HG02973 (cell line): ENCODE results near the gene LRGUK.
"Not testable (repeated sequence)": the region's sequence is repeated elsewhere in the genome, so short reads cannot be mapped to it uniquely, and the experiment has no call there.

ENCODE experiments used
- ATAC-seq: cut with Tn5 transposase; IDR thresholded peaks from one replicate; pipeline ENCODE4 v1.9.1; 2021; ENCODE audit warnings: moderate library complexity; ENCODE audit not compliant: unreplicated experiment

LRGUK gene

GRCh38 chr7:134234216-134234615, 107.1 kb downstream of the LRGUK start:
- ATAC-seq, result no peak

GRCh38 chr7:134245253-134245652, 118.1 kb downstream of the LRGUK start:
- ATAC-seq, result no peak

GRCh38 chr7:134246347-134246746, 119.2 kb downstream of the LRGUK start:
- no peak for ATAC-seq

GRCh38 chr7:134246761-134247160, 119.6 kb downstream of the LRGUK start:
- no peak for ATAC-seq

- no peak for ATAC-seq
These were observed 121.1 kb downstream of the LRGUK start for GRCh38 chr7:134248196-134248595.

- no peak for ATAC-seq
These were observed 127.2 kb downstream of the LRGUK start for GRCh38 chr7:134254311-134254710.

- ATAC-seq, result no peak
These were observed 128.7 kb downstream of the LRGUK start for GRCh38 chr7:134255814-134256213.

GRCh38 chr7:134262322-134262721, 135.2 kb downstream of the LRGUK start:
- no peak for ATAC-seq

- ATAC-seq, result no peak
These were observed 149.8 kb downstream of the LRGUK start for GRCh38 chr7:134276951-134277350.

- ATAC-seq, result no peak
These were observed 151.5 kb downstream of the LRGUK start for GRCh38 chr7:134278502-134279153.

GRCh38 chr7:134279336-134279735, 152.2 kb downstream of the LRGUK start:
- no peak for ATAC-seq

- ATAC-seq, result no peak
These were observed 152.8 kb downstream of the LRGUK start for GRCh38 chr7:134279898-134280297.

- no peak for ATAC-seq
These were observed 153.4 kb downstream of the LRGUK start for GRCh38 chr7:134280508-134280907.

- ATAC-seq, result no peak
These were observed 156.9 kb downstream of the LRGUK start for GRCh38 chr7:134284011-134284410.

GRCh38 chr7:134284952-134285351, 157.8 kb downstream of the LRGUK start:
- ATAC-seq, result no peak

GRCh38 chr7:134287916-134288659, 160.9 kb downstream of the LRGUK start:
- ATAC-seq, result no peak

- ATAC-seq, result no peak
These were observed 162.3 kb downstream of the LRGUK start for GRCh38 chr7:134289423-134289822.

GRCh38 chr7:134289841-134290240, 162.7 kb downstream of the LRGUK start:
- no peak for ATAC-seq

GRCh38 chr7:134290286-134290685, 163.1 kb downstream of the LRGUK start:
- no peak for ATAC-seq

GRCh38 chr7:134293002-134293740, 166.0 kb downstream of the LRGUK start:
- peak; percentile 100 for ATAC-seq

- ATAC-seq, result not testable (repeated sequence)
These were observed 168.8 kb downstream of the LRGUK start for GRCh38 chr7:134295982-134296381.

- ATAC-seq, result no peak
These were observed 170.3 kb downstream of the LRGUK start for GRCh38 chr7:134297489-134297888.
